Stimulated activated CD8-positive, alpha-beta memory T cell treated with anti-CD3 and anti-CD28 coated beads, Interleukin-4, amount 100 ng/mL, for 1 hour (primary cell): ENCODE data around the gene HS6ST1.
A peak's percentile ranks its signal among the peaks of the same experiment; 100 is the strongest.

Source experiments
- DNase-seq, 2 donors: peaks; one replicate each; pipeline ENCODE4 v3.0.0-alpha.2; 2020; ENCODE audit warnings: low read depth in 2 of 2, low spot score in 1 of 2

The HS6ST1 gene

GRCh38 chr2:128318776-128319464, at the start of gene HS6ST1:
TSS of gene HS6ST1 (minus strand) at chr2:128318868. CDS start at chr2:128318563, 305 bp downstream.
- DNase-seq, result peak; percentile 72 to 75

DNA sequence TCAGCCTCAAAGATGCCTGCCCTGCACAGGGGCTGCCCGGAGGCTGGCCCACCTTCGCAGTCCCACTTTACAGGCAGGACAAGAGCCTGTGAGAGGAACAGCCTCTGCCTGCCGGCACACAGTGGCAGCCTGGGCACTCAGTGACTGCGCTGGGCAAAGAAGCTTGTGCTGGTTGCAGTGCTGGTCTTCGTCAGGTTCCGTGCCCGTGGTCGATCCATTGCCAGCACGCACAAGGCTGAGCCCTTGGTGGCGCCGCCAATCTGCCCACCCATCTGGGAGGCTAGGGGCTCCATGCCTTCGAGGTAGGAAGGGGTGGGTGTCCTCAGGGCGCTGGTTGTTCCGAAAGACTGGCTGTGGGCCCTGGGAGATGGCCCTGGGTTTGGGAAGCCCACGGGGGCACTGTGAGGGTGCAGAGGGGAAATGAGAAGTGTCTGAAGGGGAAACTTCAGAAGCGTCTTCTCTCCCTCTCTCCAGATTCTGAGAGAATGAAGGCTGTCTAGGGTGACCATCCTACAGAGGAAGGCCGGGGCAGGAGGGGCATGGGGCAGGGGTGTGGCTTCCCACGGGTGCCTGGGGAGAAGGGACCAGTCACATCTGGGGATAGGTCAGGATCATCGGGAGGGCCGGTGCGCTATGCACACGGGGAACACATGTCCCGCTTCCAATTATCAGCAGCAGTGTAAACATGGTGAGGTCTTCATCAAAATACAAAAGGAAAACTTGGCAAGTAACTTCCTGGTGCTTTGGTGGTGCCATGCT, 49.1 kb upstream of the HS6ST1 start:
- no peak for DNase-seq

GRCh38 chr2:128366713-128367511, 48.2 kb upstream of the HS6ST1 start:
- no peak for DNase-seq

DNA sequence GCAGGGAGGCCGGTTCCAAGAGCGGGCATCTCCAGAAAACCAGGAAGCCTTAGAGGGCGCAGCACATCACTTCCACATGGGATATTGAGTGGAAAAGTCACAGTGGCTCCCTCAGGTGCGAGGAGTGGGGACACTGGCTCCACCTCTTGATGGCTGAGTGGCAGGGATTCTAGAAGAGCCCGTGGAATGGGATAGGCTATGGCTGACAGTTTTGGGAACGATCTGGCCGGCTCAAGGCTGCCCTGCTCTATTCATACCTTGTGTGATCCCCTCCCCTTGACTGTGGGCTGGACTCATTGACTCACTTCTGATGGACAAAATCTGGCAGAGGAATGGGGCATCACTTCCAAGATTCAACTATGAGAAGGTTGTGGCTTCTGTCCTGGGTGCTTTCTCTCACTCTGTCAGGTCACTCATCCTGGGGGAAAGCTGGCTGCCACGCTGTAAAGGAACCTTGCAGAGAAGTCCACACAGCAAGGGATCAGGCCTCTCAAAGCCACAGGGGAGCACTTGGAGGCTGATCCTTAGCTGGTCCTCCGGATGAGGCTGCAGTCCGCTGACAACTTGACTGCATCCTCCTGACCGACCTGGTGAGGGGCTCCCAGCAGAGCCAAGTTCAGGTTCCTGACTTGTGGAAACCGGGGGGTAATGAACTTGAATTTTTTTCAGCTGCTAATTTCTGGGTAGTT, 46.7 kb upstream of the HS6ST1 start:
- no peak for DNase-seq

DNA sequence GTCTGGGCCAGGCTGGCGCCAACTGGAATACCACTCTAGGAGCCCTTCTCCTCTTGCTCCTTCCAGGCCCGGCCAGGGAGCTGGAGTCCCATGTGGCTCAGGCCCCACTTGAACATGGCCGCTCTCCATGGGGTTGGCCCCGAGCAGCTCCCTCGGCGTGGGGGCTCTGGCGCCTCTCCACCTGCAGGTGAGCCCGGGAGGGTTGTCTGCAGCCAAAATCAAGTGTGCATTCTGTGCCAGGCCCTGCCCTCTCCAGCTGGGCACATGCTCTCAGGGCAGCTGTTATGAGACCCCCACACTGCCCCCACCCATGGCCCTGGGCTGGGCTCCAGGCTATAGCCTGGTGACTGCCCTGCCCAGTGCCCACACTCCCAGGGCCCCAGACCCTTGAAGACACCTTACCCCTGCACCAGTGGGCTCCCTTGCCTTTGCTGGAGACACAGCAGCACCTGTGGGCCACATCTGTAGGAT, 45.8 kb upstream of the HS6ST1 start:
- no peak for DNase-seq

GRCh38 chr2:128363934-128364361, 45.3 kb upstream of the HS6ST1 start:
- no peak for DNase-seq

GRCh38 chr2:128362889-128363228, 44.2 kb upstream of the HS6ST1 start:
- DNase-seq, result no peak

DNA sequence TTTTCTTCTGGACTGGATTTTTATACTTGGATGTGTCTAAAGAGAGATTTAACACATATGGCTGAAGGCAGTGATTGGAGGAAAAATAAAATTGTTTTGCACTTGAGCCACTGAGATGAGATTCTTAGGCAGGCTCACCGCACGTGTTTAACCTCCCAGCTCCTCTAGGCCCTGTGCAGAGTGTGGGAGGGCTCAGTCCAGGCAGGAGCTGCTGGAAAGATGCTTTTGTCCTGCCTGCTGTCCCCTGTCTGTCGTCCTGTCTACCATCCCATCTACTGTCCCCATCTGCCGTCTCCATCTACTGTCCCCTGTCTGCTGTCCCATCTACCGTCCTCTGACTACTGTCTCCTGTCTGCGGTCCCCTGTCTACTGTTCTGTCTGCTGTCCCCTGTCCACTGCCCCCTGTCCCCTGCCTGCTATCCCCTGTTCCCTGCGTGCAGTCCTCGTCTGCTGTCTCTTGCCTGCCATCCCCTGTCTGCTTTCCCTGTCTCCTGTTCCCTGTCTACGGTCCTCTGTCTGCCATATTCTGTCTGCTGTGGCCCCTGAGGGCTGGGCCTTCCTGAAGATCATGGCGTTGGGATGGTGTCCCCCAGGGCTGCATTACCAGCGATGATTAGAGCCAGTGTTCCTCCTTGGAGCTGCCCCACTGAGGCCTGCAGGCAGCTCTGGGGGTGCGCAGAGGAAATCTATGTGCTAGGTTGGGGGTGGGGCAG, 43.7 kb upstream of the HS6ST1 start:
- no peak for DNase-seq

- DNase-seq, result no peak
Measured at GRCh38 chr2:128361376-128362131, 42.9 kb upstream of the HS6ST1 start.

DNA sequence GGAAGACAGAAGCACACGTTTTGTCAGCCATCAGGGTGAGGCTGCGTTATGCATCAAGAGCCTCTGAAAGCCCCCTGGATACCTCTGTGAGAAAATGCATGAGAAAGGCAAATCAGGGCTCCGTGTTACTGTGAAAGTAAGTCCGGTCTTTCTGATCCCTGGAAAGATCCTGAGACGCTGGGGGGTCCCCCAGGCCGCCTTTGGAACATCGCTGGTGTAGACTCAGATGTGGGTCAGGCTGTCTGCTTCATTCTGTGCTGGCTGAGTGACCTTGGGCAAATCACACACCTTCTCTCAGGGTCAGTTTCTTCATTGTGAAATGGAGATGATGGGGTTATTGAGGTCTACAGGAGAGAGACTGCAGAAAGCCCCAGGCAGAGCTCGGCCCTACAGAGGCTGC, 42.0 kb upstream of the HS6ST1 start:
- no peak for DNase-seq

- no peak for DNase-seq
Measured at GRCh38 chr2:128359841-128360240, 41.2 kb upstream of the HS6ST1 start.

DNA sequence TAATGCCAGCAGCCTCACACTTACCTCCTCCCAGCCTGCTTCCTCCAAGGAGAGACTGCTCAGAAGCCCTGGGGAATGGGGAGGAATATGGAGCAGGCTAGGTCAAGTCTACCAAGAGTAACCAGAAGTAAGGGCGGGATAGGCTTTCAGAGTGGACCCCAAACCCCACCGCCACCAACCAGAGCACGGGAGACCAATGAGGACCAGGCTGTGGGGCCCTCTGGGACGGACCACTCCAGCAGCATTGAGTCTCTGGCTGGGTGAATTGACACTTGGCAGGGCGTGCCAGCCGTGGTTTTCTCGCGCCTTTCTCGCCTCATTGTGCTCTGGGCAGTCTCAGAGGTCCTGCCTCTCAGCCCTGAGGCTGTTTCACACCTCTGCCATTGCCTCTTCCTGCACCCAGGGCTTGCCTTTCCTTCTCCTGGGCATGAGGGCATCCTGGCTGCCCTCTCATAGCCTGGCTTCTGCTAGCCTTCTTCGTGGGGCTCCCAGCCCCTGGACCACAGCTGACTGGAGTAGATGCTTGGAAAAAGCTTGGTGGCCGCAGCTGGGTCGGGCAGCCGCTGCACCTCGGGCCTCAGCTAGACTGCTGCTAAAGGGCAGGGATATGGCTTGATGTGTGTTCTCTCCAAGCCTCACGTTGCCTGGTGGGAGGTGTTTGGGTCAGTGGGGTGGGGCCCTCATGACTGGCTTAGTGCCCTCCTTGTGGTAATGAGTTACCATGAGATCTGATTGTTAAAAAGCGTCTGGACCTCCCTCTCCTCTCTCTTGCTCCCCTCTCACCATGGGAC, 40.5 kb upstream of the HS6ST1 start:
- DNase-seq, result no peak

GRCh38 chr2:128357506-128358370, 39.1 kb upstream of the HS6ST1 start:
- DNase-seq, result no peak

DNA sequence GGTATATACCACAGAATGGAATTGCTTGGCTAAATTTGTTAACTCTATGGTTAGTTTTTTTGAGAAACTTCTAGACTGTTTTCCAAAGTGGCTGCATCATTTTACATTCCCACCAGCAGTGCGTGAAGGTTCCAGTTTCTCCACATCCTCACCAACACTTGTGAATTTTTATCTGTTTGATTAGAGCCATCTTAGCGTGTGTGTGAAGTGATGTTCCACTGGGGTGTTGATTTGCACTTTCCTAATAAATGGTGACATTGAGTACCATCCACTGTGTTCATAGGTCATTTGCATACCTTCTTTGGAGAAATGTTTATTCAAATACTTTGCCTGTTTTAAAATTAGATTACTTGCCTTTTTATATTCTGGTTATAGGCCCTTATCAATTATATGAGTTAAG, 37.5 kb upstream of the HS6ST1 start:
- no peak for DNase-seq

- no peak for DNase-seq
Measured at GRCh38 chr2:128354726-128355470, 36.2 kb upstream of the HS6ST1 start.

DNA sequence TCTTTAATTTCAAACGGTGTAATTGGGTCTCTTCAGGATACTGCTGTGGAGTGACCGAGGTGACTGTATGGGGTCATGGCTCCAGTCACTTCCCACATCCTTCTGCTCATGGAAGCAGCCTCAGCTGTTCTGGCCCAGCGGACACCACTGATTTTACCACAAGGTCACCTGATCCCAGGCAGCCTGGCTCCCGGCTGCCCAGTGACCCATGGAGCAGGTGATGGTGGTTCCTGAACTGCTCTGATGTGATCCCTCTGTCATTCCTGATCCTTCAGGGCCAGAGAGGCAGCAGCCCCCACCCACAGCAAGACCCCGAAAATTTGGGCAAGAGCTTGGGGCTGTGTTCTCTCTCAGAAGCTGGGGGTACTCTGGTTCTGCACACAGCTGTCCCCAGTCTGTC, 35.5 kb upstream of the HS6ST1 start:
- no peak for DNase-seq

- DNase-seq, result no peak
Measured at GRCh38 chr2:128350736-128351135, 32.1 kb upstream of the HS6ST1 start.
